DND-41 (cell line): ENCODE results near the gene RILPL1.

Experiments used
- ATAC-seq: fragments of 200-7000 bp; cut with Tn5 transposase; 3 replicates; pipeline ENCODE4 v1.9.1; 2021; ENCODE audit warnings: low read depth; ENCODE audit not compliant: insufficient read depth
- DNase-seq: peaks from one replicate; pipeline ENCODE4 v3.0.0-alpha.2; 2020
- H2AFZ ChIP-seq: 2 replicates; pipeline ENCODE4 v1.6.0; 2012; ENCODE audit warnings: low read depth, low read length
- H3K27ac ChIP-seq: 2 replicates; pipeline ENCODE4 v1.5.1; 2012; ENCODE audit warnings: low read length, inconsistent platforms
- H3K27me3 ChIP-seq: fragments of 200-600 bp; sonication (generic); 2 replicates; pipeline ENCODE4 v1.6.0; 2012; ENCODE audit warnings: low read length, mild to moderate bottlenecking, inconsistent platforms; ENCODE audit not compliant: insufficient read depth, poor library complexity
- H3K36me3 ChIP-seq: 2 replicates; pipeline ENCODE4 v1.5.1; 2012; ENCODE audit warnings: low read length, inconsistent platforms; ENCODE audit not compliant: insufficient read depth
- H3K4me1 ChIP-seq: 2 replicates; pipeline ENCODE4 v1.5.1; 2012; ENCODE audit warnings: mild to moderate bottlenecking, low read length; ENCODE audit not compliant: insufficient read depth
- H3K4me2 ChIP-seq: 2 replicates; pipeline ENCODE4 v1.6.0; 2012; ENCODE audit warnings: mild to moderate bottlenecking, moderate library complexity, low read length, inconsistent platforms; ENCODE audit not compliant: insufficient read depth
- H3K4me3 ChIP-seq, 2 experiments: fragments of 200-600 bp in 1 of 2; shearing (Covaris generic) in 1 of 2; 2 replicates each; pipeline ENCODE4 v1.5.1; 2012 to 2016; ENCODE audit warnings: inconsistent platforms in 2 of 2, low read length in 2 of 2, mild to moderate bottlenecking in 2 of 2, low read depth in 1 of 2, moderate library complexity in 1 of 2
- H3K79me2 ChIP-seq: 2 replicates; pipeline ENCODE4 v1.6.0; 2012; ENCODE audit warnings: low read length, inconsistent platforms; ENCODE audit not compliant: insufficient read depth
- H3K9ac ChIP-seq: 2 replicates; pipeline ENCODE4 v1.6.0; 2012; ENCODE audit warnings: low read depth, mild to moderate bottlenecking, inconsistent platforms, low read length, moderate library complexity
- H3K9me3 ChIP-seq: 2 replicates; pipeline ENCODE4 v1.5.1; 2012; ENCODE audit warnings: low read length, moderate library complexity, mild to moderate bottlenecking, inconsistent platforms; ENCODE audit not compliant: insufficient read depth, severe bottlenecking
- H4K20me1 ChIP-seq: 2 replicates; pipeline ENCODE4 v1.6.0; 2012; ENCODE audit warnings: low read length; ENCODE audit not compliant: insufficient read depth
- CTCF ChIP-seq: IDR thresholded peaks from 2 replicates; pipeline ENCODE4 v1.5.1; 2012; ENCODE audit warnings: borderline replicate concordance, low read length, moderate library complexity, mild to moderate bottlenecking; ENCODE audit not compliant: poor library complexity, severe bottlenecking; ENCODE audit errors: extremely low read depth
- EZH2 ChIP-seq: IDR thresholded peaks from 3 replicates; pipeline ENCODE4 v1.6.1; 2012; ENCODE audit warnings: borderline replicate concordance, low read depth, mild to moderate bottlenecking, moderate library complexity, low read length, inconsistent platforms; ENCODE audit not compliant: severe bottlenecking

The RILPL1 gene

DNA sequence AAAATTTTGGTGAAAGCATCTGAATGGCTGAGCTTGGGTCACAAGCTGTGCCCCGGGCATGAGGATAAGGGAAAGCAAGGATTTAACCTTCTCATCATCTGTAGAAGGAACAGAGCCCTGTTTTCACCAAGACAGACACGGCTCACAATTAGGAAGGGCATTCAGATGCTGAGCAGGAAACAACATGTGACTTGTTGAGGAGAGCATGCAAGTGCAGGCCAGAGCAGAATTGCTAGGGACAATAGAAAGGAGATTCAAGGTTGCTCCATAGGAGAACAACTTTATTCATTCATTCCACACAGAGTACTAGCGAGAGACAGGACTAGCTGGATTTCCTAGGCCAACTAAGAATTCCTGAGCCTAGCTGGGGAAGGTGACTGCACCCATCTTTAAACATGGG is 14.6 kb upstream of the RILPL1 start:
- H3K9ac ChIP-seq = no peak overlapping the region
- H3K9me3 ChIP-seq = no peaks in the 10 kb centered on the region
- no peak for TF ChIP-seq EZH2
- no peak for TF ChIP-seq CTCF
- H3K4me1 ChIP-seq = no peaks in the 10 kb centered on the region
- no peaks in the 10 kb centered on the region for H4K20me1 ChIP-seq
- no peak overlapping the region for H3K27ac ChIP-seq
- DNase-seq = no peak
- H3K27me3 ChIP-seq = no peaks in the 10 kb centered on the region
- H3K4me3 ChIP-seq = no peak overlapping the region
- no peak overlapping the region for H3K4me2 ChIP-seq
- no peaks in the 10 kb centered on the region for H3K79me2 ChIP-seq
- H2AFZ ChIP-seq = no peak overlapping the region
- no peak for ATAC-seq
- H3K36me3 ChIP-seq = no peaks in the 10 kb centered on the region

- ATAC-seq (no peak), DNase-seq (no peak)
- no peaks in the 10 kb centered on the region for H3K4me1 ChIP-seq
- no peaks in the 10 kb centered on the region for H3K36me3 ChIP-seq
- TF ChIP-seq CTCF (no peak), EZH2 (no peak)
- no peak overlapping the region for H2AFZ ChIP-seq
- no peaks in the 10 kb centered on the region for H3K79me2 ChIP-seq
- H3K27ac ChIP-seq = no peak overlapping the region
- no peaks in the 10 kb centered on the region for H3K27me3 ChIP-seq
- H4K20me1 ChIP-seq = no peaks in the 10 kb centered on the region
- no peak overlapping the region for H3K4me2 ChIP-seq
- H3K4me3 ChIP-seq = no peak overlapping the region
- H3K9ac ChIP-seq = no peak overlapping the region
- no peaks in the 10 kb centered on the region for H3K9me3 ChIP-seq
Measured at GRCh38 chr12:123546281-123546680, 12.8 kb upstream of the RILPL1 start.

- Histone ChIP-seq H3K4me3 (no peak overlapping the region), H3K27me3 (no peaks in the 10 kb centered on the region), H2AFZ (no peak overlapping the region), H3K9me3 (no peaks in the 10 kb centered on the region), H3K9ac (no peak overlapping the region), H3K79me2 (no peaks in the 10 kb centered on the region), H3K27ac (no peak overlapping the region), H3K4me2 (no peak overlapping the region), H3K36me3 (no peaks in the 10 kb centered on the region), H3K4me1 (no peaks in the 10 kb centered on the region), H4K20me1 (no peaks in the 10 kb centered on the region)
- ATAC-seq (no peak), DNase-seq (no peak)
- TF ChIP-seq CTCF = no peak
- no peak for TF ChIP-seq EZH2
Measured at GRCh38 chr12:123543541-123543940, 10.0 kb upstream of the RILPL1 start.
